Mucosa of gallbladder (tissue), 1 donor: ENCODE measurements around the gene CPSF7. TPM values are rescaled to one million over a fixed set of nuclear protein-coding genes. Genes with fewer than 3 reads are reported as not detected.
"Not testable (repeated sequence)": the region's sequence is repeated elsewhere in the genome, so short reads cannot be mapped to it uniquely, and the experiment has no call there.

Experiments used
- DNase-seq: peaks from one replicate; pipeline ENCODE4 v3.0.0-alpha.2; 2020; ENCODE audit warnings: low spot score
- total RNA-seq: library from RNA; stranded (reverse); gene quantifications from one replicate; pipeline ENCODE4 v1.2.1, GENCODE V29; 2021
- donor health status: DM: no; HTN: no; CAD: no.

Gene CPSF7
- total RNA-seq, 1 donor from 2014 or later, result 77.1 TPM

DNA sequence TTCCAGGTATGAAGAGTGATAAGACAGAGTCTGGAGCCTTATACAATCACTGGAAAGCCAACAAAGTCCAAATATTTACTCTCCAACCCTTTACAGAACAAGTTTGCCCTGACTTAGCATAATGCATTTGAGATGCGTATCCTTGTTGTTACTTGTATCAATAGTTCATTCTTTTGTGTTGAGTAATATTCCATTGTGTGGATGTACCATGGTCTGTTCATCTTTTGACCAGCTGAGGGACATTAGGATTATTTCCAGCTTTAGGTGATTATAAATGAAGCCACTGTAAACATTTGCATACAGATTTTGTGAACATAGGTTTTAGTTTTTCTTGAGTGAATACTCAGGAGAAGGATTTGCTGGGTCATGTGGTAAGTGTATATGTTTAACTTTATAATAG lies 9.8 kb upstream of the CPSF7 start:
- DNase-seq, result no peak

DNA sequence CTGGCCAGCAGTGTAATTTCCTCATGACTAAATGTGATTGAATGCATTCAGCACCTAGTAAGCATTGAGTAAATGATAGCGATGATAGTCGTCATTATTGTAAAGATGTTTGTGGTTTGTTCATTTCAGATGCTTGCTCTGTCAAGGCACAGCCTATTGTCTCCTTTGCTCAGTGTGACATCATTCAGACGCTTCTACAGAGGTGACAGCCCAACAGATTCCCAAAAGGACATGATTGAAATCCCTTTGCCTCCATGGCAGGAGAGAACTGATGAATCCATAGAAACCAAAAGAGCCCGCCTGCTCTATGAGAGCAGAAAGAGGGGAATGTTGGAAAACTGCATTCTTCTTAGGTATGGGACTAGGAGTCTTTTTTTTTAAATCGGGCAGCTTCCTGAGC lies 7.7 kb upstream of the CPSF7 start:
- DNase-seq, result no peak

DNA sequence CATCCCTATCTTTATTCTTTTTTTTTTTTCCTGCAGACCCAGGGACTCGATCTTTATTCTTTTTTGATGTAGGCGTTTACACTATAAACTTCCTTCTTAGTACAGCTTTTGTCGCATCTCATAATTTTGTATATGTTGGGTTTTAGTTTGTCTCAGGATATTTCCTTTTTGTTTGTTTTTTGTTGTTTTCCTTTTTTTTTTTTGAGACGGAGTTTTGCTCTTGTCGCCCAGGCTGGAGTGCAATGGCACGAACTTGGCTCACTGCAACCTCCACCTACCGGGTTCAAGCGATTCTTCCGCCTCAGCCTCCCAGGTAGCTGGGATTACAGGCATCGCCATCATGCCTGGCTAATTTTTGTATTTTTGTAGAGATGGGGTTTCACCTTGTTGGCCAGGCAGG lies 1.1 kb upstream of the CPSF7 start:
- DNase-seq, result not testable (repeated sequence)

DNA sequence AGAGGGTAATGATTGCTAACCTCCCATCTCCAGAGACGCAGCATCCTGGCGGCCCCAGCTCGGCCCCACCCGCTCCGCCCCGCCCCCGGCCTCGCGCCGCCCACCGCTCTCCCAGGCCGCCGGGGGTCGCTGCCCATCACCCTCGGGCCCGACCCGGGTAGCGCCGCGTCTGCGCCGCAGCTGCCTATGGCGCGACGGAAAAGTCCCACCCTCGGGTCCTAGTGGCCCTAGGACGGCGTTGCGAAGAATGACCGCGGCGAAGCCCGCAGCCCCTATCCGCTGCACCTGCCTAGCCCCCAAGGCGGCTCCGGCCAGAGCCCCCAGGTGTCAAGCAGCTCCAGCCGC lies 457 bp downstream of the CPSF7 start:
- peak; percentile 20 for DNase-seq

DNA sequence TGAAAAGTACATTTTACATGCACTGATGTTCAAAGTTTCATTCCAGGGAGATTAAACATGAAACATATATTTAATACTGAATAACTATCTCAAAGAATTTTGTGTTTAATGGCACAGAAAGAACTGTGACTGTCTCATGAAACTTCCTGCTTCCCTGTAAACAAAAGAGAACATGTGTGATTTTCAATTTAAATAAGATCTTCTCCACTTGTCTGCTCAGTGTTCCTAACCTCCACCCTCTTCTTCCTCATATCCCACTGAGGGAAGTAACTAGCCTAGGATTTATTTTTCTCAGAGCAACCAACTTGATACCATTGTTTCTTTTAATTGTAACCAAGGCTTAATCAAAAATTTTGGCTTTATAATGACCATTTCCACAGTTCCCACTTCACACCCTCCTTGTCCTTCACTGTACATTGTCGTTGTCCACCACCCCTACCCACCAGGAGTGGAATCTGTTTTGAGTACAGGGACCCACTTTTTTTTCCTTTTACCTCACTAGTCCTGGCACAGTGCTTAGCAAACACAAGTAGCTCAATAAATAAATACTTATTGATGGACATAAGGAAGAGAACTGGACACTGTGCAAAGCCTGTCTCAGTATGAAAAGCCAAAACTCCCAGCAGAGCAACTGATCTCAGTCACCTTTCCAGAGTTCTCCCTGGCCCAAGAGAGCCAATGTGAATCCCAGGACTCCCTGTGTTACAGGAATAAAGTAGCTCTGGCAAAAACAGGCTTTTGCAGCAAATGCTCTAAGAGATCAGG lies 4.2 kb downstream of the CPSF7 start:
- no peak for DNase-seq

DNA sequence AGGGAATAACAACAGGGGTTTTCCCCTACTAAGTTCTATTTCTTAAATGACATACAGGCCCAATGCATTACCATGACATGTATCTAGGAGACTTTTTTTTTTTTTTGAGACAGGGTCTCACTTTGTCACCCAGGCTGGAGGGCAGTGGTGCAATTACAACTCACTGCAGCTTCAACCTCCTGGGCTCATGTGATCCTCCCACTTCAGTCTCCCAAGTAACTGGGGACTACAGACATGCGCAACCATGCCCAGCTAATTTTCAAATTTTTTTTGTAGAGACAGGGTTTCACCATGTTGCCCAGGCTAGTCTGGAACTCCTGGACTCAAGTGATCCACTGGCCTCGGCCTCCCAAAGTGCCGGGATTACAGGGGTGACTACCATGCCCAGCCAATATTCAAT lies 7.5 kb downstream of the CPSF7 start:
- no peak for DNase-seq

DNA sequence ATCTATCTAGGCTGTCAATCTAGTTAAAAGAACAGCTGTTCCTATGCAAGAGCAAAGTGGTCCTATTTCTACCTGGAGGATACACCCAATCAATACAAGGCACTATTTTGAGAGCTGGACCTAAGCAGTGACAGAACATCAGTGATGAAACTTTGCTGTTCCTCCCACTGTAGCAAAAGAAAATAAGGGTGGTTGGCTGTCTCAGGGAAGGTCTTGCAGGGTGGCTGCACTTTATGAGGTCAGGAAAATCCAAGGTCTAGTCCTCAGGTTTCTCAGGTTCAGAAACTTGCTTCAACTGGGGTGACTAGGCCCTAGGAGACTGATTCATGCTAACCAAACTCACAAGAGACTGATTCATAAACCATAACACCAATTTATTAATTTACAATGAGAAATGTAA lies 11.6 kb downstream of the CPSF7 start:
- no peak for DNase-seq

DNA sequence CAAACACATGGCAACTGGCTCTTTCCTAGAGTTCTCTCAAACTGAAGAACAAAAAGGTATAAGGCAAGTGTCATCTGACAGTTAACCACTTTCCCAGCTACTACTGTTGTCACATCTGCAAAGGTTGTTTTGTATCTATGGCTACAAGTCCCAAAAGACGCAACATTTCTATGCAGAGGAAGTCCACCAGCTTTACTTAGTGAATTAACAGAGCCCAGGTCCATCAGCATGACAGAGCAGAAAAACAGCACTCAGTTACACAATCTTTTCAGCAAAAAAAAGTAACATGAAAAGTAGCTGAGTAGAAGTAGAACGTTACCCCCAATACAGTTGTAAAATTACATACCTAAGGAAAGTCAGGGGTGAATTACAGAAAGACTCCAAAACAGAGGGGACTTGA lies 12.1 kb downstream of the CPSF7 start:
- no peak for DNase-seq

DNA sequence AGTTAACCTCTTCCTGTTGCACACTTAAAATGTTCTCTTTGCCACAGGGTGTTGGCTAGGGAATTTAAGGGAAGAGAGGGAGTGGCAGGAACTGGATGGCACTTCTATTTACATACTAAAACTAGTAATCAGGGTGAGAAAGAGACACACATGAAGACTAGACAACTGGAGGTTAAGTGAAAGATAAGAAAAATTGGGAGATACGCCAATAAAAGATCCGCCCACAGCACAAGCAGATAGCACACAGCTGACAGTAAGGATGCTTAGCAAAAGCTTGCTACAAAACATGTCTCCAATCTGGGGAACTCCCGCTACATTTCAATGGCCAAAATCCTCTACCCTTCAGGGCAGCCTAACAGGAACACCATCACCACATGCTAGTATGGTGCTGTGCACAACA lies 12.8 kb downstream of the CPSF7 start:
- no peak for DNase-seq

DNA sequence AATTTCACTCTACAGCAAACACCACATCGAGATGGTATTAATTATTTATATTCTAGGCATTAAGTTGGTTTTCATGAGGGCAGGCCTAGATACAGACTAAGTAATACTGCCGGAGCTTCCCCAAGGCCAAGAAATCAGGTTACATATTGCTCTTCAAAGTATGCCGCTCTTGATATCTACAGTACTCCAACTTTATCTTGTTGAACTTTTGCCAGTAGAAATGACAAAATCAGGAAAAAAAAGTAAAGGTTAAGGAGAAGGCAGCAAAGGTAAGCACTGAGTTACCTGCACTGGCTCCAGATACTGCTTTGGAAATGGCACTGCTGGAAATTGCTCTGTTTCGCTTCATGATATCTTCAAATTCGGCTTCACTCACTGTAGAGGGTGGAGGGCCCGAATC lies 14.4 kb downstream of the CPSF7 start:
- DNase-seq, result no peak

DNA sequence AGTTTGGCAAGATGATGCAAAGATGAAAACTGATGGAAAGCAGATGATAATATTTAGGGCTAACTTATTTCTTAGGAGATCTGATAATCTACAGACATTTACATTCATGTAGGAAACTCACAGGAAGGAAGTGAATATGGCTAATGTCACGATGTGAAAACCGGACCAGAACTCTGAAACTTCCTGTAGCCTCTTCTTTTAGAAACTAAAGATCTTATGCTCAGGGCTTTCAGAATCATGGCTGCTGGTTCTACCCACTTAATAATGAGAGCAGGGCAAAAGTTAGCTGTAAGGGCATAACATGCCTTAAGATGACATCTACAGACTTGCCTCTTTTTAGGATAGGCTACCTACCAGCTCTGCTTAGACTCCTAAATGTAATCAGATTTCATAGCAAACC lies 15.2 kb downstream of the CPSF7 start:
- DNase-seq, result no peak

DNA sequence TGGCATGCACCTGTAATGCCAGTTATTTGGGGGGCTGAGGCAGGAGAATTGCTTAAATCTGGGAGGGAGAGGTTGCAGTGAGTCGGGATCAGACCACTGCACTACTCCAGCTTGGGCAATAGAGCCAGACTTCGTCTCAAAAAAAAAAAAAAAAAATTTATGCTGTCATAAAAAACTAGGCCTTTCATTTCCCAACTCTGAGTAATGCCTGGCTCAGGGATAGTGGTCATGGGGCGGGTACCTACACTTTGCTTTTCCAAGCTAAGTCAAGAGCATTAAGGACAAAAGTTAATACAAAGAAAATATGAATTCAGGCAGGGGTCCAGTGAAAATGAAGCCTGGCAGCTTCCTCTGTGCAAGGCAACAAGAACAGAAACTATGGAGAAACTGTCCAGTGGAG lies 16.3 kb downstream of the CPSF7 start:
- DNase-seq, result no peak

DNA sequence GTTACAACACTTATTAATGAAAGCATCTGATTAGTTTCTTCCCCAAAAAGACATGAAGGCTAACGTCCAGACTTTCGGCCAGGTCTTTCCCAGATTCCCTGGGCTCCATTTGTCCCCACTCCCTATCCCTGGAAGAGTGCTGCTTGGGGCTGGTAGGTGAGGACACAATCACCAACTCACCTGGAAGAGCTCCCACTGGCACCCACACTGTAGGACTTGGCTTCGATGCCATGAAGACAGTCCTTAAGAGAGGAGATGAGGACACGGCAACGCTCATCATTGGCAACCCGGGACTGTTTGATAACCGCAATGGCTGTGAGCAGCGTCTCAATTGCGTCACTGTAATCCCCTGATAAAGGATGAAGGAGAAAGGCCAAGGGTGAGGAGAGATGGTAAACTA lies 18.2 kb downstream of the CPSF7 start:
- no peak for DNase-seq

DNA sequence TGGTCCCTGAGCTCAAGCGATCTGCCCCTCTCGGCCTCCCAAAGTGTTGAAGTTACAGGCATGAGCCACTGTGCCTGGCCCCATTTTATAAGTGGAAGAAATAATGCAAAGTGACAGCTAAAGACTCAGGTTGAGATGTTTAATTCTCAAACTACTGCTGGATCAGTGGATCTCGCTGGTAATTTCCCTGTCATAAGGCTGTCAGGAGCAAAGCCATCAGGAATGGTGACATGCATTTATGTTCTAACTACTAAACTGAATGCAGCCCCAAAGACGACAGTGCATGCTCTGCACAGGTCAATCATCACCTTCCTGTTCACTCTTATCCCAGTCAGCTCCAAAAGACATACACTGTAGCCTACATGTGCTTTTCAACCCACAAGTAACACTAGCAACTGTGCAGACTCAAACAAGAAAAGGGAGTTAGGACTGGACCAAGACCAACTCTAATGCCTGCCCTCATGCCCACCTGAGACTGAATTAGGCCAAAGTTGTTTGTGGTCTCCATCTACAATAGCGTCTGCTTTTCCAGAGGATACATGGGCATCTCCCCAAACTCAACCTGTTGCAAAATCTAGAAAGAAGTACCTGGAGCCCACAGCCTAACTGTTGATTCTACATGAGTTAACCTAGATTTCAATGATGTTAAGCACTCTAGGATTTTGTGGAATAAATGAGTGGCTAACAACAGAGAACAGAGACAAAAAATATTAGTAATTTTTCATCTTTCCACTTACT lies 22.6 kb downstream of the CPSF7 start:
- no peak for DNase-seq

DNA sequence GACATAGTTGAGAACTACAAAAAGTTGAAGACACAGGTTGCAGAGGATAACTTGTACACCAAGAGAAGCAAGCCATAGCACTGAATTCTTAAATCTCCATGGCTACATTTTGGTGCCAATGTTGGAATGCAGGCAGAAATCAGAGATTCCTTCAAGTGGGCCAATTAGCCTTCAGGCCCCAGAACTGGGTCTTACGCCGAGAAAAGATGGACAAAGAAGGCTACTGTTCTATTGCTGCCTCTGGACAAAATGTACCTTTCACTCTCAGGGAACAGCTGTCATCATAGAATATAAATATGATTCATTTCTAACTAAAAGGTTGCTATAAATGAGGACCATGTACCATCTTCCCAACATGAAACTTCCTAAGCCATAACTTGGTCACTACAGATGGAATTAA lies 23.7 kb downstream of the CPSF7 start:
- DNase-seq, result no peak

DNA sequence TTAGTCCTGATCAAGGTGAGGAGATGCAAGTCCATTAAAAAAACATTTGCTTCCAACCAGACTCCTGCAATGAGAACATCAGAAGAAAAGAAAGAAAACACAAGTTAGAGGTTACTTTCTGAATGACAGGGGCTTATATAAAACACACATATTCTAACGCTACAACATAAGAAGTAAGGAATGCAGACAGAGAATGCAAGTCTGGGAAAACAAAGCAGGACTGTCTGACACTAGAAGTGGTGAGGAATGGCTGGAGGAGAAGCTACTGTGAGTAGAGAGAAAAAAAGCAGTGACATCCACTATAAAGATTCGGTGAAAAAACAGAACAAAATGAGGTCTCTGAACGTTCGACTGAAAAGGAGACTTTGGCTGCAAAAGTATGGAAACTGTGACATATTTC lies 25.1 kb downstream of the CPSF7 start:
- DNase-seq, result no peak

DNA sequence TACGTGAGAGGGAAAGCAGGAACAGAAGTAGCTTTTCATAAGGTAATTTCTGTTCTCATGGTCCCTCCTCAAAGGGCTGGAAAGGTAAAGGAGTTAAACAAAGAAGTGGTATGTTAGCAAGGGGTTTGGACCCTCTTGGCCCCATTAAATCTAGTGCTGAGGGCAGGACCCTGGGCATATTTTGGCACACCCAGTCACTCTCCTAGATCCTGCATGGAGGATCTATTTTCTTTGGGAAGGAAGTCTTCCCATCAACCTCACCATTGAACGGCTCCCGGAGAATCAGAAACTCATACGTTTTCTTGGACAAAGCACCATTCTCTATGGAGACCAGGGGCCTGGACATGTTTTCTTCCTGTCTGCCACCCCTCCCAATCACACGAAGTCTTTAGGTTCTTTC lies 25.7 kb downstream of the CPSF7 start:
- DNase-seq, result no peak

DNA sequence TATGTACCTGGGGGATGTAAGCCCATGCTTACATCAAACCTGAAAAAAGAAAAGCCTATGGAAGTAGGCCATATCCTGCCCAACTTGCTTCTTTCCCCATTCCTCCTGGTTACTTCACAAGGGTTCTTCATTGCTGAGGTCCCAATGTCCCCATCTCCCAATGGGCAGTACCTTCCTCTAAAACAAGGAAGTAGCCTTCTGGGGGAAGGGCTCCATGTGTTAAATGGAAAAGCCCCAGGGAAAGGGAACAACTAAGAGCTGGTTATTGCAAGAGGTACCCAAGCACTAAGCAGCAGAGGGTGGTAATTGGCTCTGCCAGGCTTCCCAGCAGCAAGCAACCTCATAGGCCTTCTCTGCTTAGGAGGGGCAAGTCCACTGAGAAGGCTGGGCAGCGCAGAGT lies 26.1 kb downstream of the CPSF7 start:
- DNase-seq, result no peak

DNA sequence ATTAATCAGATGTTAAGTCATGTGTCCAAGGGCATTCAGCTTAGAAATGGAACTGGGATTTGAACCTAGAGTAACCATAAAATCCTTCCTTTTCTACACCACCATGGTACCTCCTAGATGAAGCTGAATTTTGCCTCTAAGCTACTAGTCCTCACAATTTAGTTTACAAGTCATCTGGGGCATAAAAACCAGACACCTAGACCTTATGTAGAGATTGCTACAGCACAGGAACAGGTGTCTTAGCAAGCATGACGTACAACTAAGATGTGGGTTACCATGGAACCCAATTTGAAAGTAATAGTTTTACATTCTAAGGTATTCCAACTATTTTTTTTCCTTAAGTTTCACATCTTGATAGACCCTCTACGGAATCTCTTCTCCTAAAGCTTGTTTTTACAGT lies 28.2 kb downstream of the CPSF7 start:
- no peak for DNase-seq

DNA sequence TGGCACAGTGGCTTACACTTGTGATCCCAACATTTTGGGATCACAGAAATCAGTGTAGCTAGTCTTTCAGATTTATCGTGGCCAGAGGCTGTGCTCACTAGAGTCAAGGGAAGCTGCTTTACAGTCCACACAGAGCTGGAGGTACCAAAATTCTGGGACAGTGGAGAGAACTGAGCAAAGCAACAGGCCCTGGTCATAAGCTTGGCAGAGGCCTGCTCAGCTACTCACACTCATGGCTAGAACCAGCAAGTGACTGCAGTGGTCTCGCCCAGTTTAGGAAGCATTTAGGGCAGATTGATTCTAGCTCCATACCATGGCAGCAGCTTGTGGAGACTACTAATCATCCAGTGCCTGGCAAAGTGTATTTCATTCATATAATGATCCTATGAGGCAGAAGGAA lies 28.6 kb downstream of the CPSF7 start:
- DNase-seq, result no peak

DNA sequence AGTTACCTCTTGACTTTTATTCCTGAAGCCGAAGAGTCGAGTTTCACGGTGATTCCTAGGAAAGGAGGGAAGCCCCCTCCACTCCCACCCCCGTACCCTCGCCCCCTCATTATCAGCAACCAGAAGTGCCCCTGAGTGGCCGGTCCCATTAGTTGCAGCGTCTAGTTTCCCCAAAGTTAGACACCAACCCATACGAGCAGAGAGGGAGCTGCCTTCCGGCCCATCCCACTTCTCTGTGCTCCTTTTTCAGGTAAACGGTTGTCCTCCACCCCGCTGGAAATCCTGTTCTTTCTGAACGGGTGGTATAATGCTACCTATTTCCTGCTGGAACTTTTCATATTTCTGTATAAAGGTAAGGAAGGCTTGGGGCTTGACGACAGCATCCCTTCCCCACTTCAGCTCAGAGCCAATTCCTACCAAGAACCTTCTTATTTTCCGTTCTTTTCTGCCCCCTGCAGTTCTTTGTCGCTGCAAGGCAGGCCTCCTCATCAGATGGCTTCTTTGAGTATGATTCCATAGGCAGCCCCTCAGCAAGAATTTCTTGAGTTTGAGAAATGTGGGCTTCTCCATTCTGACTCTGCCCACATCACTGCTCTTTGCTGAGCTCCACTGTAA lies 36.7 kb downstream of the CPSF7 start:
- no peak for DNase-seq

DNA sequence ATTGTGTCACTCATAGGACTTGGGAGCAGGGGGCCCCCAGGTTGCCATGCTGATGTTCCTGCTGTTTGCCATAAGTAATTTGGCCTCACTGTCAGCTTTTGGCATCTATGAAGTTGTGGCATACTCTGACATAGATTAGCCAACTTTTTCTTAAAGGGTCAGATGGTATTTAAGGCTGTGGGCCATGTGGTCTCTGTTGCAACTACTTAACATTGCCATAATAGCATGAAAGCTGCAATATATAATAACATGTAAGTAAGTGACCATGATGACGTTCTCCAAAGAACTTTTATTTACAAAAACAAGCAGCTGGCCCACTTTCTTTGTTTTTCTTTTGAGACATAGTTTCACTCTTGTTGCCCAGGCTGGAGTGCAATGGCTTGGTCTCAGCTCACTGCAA lies 39.6 kb downstream of the CPSF7 start:
- no peak for DNase-seq
